Measurements from ENCODE around the gene MYLK2.

The MYLK2 gene

DNA sequence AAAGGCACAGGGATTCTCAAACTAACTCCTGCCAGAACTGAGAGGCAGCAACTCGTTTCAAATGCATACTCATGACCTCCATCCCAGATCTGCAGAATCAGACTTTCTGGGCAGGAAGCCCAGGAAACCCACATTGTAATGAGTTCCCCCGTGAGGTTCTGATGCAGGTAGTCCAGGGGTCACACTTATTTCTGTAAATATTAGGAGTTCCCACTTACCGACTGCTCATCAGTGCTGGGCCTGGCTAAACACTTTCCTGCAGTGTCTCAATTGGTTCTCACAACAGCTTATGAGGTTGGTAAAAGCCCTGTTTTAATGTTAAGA, 39.6 kb downstream of the MYLK2 start:
- no peak for DNase-seq

DNA sequence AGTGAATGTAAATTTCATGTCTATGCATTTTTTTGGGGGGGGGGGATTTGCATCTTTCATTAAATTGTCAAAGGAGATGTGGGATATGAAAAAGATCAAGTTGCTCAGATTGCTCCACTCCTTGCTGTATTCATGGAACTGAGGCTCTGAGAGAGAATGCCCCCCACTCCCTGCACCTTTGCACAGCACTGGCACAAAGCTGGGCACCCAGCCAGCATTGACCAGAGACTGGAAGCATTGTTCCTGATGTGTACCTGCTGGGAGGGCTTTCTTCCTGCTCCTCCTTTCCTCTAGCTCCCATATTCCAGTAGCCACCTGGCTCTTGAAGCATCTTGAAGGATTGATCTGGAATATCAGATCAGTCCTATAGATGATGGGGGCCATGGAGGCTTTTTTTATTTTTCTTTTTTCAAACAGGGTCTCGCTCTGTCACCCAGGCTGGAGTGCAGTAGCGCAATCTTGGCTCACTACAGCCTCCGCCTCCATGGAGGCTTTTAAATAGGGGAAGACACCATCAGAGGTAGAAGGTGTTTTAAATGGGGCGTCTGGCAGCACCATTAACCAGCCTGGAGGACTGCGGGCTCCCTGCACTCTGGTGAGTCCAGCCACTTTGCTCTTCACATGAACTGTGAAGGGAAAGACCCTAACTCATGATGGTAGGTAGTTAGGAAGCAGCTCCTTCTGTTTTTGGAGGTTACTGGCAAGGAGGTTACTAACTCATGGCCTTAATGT, 40.3 kb downstream of the MYLK2 start:
- DNase-seq, result no peak

DNA sequence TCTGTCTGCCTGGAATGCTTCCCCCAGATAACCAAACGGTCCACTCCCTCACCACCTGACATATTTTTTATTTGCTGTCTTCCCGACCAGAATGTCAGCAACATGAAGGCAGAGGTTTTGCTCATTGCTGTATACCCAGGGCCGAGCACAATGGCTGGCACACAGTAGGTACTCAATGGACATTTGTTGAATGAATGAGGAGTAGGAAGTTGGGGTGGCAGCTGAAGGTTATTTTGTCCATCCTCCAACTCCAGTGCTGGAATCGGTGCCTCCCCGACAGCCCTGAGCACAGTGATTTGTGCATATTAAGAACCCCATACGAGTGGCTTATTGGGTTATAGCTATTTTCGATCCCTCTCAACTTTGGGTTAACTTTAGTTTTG, 40.8 kb downstream of the MYLK2 start:
- DNase-seq, result no peak

DNA sequence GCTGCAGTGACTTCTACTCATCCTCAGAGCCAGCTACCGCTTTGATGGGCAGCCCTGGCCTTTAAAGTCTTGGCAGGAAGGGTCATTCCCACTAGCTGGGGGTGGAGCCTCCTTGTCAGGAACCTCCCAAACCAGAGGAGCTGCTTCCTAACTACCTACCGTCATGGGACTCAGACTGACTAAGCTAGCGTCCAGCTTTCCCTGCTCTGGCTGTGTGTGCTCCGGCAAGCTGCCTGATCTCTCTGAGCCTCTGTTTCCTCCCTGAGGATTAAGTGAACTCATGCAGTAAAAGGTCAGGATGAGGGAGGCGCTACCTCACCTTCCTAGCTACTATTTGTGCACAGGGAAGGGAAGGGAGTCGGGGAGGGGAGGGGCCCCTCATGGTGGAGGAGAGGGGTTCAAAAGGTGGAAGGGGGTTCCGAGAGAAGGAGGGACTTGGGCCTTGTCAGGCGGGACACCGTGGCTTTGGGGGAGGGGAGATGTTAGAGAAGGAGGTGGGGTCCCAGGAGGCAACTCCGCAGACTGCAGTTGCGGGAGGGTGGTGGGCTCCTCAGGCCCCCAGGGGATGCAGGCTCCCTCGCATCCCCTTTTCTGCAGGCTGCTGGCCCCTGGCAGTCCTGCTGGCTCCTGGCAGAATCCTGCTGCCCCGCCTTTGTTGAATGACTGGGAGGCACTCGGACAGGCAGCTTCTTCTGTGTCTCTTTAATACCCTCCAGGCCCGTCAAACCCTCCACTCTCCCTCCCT, 41.4 kb downstream of the MYLK2 start:
- no peak for DNase-seq

DNA sequence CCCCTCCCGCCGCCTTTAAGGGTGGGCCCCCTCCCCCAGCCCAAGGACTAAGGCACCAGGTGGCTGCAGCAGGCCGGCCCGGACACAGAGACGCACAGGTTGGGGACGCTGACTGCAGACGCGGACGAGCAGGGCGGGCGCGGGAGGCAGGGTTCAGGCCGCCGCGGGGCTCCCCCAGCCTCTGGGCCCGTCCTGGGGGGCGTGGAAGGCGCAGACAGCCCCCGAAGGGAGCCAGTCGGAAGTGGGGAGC, 41.9 kb downstream of the MYLK2 start:
- DNase-seq, result no peak

DNA sequence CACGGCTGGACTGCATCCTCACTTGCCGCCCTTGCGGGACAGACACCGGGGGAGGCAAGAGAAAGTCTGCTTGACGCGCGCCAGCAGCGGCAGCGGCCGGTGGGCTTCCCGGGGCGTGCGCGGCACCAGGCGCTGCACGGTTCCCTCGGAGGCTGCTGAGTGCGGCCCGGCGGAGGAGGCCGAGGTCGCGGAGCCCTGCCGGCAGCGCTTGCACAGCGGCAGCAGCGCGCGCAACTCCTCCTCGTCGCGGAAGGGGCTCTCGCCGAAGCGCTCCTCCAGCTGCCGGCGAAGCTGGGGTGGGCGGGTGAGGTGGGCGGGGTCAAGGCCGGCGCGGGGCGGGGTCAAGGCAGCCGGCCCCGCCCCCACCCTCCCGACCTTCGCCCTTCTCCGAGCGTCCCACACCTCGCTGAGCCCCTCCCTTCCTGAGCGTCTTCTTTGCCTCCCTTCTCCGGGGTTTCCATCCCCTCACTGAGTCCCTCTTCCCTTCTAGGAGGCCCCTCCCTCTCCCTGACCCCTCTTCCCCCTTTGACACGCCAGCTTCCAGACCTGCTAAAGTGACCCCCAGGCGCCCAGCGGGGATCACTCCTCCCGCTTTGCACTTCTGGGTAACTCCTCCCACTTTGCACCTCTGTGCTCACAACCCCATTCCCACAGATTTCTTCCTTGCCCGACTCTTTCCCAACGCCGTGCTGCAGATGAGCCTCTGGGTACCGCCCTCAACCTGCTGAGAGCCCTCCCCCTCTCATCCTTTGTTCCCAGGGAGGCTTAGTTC, 42.4 kb downstream of the MYLK2 start:
- DNase-seq, result peak; percentile 57

DNA sequence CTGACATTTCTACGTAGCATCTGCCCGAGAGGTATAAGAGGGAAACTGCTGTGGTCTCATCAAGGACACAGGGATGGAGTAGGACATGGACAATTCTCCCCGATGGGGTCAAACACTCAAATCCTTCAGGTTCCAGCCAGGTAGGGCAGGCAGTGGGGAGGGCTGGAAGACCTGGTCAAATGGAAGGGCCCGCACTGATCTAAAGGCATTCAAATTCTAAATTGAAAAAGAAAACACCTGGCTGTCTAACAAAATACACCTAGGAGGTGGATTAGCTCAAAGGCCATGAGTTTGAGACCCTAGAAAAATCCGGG, 43.0 kb downstream of the MYLK2 start:
- no peak for DNase-seq

DNA sequence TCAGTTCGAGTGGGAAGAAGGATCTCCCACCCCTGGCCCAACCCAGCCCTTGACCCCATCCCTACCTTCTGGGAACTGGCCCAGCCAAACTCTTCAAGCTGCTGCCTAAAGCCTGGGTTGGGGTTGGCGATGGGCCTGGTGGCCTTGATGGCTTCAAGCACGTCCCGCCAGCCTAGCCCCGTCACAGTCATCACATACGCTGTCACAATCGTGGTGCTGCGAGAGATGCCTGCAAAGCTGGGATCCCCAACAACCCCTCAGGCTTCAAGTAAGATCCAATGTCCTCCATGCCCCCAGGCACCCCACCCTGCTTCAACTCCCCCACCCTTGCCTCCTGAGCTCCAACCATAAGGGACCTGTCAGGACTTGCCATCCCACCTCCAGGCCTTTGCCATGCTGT, 43.4 kb downstream of the MYLK2 start:
- no peak for DNase-seq

DNA sequence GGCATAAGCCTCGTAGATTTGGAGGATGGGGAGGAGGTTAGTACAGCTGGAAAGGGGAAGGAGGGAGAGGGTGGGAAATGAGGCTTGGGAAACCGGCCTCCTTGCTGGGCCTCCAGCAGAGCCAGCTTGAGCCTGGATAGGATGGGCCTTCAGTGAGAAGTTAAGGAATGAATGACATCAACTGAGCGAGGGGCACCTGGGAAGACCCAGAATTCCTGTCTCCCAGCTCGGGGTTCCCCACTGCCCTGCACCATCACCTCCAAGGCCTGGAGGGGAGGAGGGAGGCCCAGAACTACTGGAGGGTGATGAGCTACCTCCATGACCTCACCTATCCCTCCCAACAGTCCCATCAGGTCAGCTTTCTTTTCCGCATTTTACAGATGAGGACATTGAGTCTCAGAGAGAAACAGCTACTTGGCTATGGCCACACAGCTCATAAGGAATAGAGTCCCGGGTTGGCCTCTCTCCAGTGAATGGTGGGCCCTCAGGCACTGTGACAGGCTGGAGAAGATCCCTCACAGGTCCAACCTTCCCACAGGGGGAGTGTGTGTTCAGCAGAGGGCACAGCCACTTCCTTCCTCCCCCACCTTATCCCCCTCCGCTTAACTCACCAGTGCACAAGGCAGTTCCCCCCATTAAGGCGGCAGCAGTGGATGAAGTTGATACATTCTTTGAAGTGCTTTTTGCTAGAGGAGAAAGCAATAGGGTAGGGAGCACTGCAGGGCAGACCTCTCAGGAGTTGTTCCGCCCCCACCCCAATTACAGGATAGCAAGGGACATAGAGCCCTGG, 44.3 kb downstream of the MYLK2 start:
- DNase-seq, result no peak

DNA sequence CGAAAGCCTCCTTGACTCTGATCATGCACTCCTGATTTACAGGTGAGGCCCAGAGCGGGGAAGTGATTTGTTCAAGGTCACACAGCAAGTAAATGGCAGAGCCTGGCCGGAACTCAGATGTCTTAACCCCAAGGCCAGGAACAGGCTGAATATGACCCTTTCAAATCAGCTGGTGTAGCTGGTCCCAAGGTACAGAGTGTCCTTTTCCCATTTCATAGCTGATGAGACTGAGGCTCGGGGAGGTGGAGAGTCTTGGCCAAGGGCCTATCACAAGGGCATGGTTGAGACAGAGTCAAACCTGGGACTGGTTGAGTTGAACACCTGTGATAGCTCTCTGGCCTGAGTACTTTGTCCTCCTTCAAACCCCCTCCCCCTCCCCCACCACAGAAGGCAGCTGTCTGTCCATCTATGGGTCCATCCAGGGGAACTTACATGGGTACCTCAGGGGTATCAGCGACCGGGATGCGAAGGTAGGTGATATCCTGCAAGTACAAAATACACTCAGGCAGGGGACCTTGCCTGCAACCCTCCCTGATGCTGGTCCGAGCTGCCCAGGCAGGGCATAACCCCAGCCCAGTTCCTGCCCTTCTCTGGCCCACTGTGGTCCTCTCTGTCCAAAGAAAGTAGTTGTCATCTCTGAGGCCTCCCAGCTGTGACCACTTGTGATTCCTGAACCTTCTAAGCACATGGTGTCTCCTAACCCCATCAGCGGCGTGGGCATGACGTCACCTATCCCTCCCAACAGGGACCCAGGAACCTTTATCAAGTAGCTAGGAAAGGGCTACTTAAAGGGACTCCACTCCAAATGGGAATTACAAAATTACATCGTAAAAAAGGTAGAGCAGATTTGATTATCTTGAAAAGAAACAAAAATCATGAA, 45.6 kb downstream of the MYLK2 start:
- DNase-seq, result no peak

DNA sequence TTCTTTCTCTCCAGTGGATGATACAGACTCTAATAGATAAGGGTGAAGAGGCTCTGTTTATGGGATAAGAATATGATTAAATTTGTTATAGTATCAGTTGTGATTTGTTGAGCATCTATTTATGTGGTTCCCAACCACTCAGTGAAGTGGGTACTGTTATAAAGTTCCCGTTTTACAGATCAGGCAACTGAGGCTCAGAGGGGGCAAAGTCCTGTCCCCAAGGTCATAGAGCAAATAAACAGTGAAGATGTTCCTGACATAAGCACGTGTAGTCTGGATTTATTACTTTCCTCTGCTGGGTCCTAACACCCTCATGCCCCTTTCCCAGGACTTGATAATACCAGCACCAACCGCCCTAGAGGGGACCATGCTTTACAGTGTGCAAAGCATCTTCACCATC, 47.1 kb downstream of the MYLK2 start:
- no peak for DNase-seq

DNA sequence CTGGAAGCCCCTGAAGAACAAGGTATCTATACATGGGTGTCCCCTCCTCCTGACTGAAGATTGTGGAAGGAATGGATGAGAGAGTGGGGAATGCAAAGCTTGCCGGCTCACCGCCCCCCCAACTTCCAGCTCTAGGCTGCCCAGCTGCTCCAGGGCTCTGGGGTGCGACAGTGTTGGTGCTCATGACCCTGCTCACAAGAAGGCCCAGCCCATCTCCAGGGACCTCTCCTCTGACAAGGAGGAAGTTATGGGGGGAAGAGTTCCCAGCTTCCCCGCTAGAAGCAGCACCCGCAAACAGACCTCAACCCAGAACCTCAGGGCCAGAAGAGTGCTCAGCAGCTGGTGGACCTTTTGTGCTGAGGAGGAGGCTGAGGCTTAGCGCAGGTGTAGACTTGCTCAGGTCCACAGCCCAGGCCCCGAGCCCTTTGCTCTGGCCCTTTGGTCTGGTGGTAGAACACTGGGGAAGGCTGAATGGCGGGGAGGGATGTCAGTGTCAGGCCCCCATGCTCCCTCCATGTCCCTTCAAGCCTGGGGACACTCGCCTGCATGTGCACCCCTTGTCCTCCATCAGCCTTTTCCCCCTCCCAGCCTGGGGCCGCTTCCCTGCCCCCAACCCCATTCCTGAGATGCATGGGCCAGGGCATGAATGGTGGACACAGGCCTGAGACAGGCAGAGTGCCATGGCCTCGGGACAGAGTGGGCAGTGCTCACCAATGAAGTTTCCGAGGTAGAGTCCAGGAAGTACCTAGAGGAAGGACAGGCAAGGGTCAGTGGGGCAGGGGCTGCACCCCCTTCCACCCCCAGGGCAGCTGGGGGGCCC, 49.9 kb downstream of the MYLK2 start:
- DNase-seq, result no peak

DNA sequence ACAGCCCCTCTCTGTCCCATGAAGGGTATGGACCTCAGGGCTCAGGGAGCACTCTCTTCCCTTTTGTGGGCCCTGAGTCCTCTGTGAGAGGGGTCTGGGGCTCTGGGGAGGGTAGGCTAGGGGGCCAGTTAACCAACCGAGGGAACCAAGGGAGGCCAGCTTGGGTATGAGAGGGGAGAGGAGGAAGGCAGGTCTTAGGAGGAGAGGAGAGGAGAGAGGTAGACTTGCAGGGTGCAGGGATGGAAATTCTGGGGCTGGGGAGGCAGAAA, 50.5 kb downstream of the MYLK2 start:
- DNase-seq, result no peak

DNA sequence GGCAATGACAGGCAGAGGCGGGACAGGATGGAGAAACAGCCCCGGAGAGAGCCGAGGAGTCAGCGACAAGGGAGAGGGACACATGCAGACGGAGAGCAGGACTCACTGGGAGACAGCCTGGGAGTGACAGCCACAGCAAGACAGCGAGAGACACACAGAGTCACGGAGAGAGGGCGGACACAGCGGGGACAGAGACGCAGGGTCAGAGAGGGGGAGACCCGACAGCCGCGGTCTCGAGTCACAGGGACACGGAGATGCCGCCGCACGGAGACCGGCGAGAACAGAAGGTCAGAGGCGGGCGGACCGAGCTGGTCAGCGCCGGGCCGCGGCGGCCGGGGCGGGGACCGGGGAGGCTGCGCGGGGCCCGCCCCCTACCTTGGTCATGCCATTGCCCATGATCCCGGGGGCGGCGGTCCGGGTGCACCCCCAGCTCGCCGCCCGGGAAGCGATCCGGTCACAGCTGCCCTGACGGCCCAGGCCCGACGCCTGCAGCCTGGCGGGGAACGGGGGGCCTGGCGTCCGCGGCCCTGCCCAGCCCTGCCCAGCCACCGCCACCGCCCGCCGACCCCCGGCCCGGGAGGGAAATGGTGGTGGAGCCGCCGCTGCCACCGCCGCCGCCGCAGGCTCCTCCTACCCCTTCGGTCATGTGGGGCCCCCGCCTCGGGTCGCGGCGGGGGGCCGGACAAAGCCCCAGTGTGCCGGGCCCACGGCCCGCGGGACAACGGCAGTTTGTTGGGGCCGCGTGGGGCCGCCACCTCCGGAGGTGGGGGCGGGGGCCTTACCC, 51.0 kb downstream of the MYLK2 start, which contains the start of the genes DUSP15 and TTLL9:
DUSP15 (minus strand) TSS at position 586 of the 784 bp plus-strand sequence; CDS start at position 396, 190 bp downstream.
TTLL9 (plus strand) TSS at position 693 of the 784 bp plus-strand sequence. CDS start 493 bp downstream, outside the sequence.
- peak; percentile 26 for DNase-seq

DNA sequence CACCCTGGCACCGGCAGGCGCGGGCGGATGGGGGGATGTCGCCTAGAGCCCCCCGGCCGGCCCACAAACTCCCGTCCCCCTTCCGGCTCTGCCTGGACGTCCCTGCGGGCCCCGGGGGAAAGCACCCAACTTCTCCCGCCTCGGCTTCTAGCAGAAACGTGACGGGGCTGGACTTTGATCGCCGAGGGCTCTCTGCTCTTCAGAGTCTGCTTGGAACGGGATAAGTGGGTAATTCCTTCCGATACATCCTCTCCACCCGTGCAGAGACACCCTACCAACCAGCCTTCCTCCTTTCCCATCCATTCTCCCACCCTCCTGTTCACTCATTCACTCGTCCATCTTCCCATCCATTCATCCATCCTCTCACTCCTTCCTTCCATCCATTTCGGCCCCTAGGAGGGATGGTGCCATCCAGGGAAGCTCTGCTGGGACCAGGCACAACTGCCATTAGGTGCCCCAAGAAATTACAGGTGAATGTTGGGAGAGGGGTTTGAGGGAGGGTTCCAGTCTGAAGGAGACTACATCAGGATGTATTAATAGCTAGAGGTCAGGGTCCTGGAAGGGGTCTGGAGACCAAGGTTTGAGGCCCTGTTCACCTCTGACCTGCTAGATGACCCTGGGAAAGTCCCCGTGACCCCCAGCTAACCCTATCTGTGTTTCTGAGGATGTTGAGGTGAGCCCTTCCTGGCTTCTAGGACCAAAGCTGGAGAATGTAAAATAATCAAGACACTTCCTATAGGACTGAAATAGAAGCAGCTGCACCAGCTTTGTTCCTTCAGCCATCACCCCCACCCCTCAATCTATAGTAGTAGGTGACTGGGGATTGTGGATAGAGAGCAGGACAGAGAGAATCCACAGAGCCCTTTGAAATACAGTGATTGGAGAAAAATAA, 51.8 kb downstream of the MYLK2 start:
- no peak for DNase-seq

DNA sequence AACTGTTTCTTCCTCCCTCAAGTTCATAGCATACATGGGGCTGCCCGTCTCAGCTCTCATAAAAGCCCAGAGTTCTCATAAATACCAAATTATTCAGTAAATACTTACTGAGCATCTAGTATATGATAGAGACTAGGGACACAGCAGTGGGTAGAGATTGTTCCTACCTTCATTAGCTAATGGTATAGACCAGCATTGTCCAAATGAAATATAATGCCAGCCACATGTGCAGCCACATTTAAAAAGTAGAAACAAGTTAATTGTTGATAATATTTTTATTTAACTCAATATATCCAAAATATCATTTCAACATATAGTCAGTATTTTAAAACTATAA, 52.4 kb downstream of the MYLK2 start:
- no peak for DNase-seq

DNA sequence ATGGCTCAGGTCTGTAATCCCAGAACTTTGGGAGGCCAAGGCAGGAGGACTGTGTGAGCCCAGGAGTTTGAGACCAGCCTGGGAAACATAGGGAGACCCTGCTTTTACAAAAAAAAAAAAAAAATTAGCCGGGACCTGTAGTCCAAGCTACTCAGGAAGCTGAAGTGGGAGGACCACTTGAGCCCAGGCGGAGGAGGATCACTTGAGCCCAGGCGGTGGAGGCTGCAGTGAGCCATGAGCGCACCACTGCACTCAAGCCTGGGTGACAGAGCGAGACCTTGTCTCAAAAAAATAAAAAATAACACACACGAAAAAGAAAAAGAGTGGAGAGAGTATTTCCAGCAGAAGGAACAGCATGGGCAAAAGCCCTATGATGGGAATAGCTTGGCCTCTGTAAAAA, 53.2 kb downstream of the MYLK2 start:
- DNase-seq, result no peak

DNA sequence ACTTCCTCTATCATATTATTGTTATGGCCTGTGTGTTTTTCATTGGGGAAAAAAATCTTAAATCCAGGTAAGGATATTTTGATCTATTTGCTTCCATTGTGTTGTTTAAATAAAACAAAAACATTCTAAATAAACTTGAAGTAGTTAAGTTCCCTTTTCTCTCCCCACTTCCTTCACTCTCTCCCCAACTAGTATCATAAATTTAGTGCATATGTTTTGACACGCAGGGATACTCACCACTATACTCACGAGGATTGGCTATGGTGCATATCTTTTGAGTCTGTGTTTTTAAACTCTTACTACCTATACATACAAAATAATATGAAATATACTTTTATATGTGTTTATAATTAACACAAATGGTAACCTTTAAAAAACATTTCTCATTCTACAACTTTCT, 56.5 kb downstream of the MYLK2 start:
- DNase-seq, result no peak

DNA sequence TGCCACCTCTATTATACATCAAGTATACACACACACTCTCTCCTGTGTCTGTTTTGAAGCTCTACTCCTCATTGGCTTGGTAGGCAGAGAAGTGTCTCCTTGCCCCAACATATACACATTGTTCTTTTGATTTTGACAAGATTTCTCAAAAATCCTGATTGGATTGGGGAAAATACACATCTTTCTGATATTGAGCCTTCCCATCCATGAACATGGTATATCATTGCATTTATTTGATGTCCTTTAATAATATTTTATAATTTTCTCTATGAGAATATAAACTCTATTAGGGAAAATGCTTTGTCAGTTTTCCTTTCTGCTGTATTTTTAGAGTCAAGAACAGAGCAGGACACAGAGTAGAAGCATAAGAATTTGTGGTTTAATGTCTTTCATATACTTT, 58.5 kb downstream of the MYLK2 start:
- DNase-seq, result no peak
